Measurements from ENCODE around the gene TMPRSS3.
A peak's percentile ranks its signal among the peaks of the same experiment; 100 is the strongest.

The TMPRSS3 gene

GRCh38 chr21:42418886-42419285, 23.0 kb upstream of the TMPRSS3 start:
- Histone ChIP-seq H3K36me3 (ENCODE audit: control insufficient read depth in 2 of 2, insufficient read depth in 1 of 2, low read length in 2 of 2) (no peaks in the 10 kb centered on the region), H3K4me3 (ENCODE audit: low read depth, low read length) (no peak overlapping the region), H3K9me3 (ENCODE audit: control insufficient read depth, insufficient read depth, low read depth, low read length) (no peaks in the 10 kb centered on the region), H3K4me1 (ENCODE audit: control insufficient read depth, insufficient read depth, low read length) (no peaks in the 10 kb centered on the region), H3K27ac (ENCODE audit: extremely low read depth, low read depth, low read length) (no peak overlapping the region)
- CTCF ChIA-PET = no interaction called here
- TF ChIP-seq ZNF530 (tag by site-specific recombination; IDR thresholded peaks at IDR 0.05; ENCODE audit: low read depth) (no peak), ZNF148 (tag by site-specific recombination; IDR thresholded peaks at IDR 0.05; ENCODE audit: borderline replicate concordance) (no peak), ZNF341 (tag by site-specific recombination; IDR thresholded peaks at IDR 0.05; ENCODE audit: low read depth) (no peak), ZNF510 (tag by site-specific recombination; IDR thresholded peaks at IDR 0.05; ENCODE audit: insufficient replicate concordance) (no peak), ZNF747 (tag by site-specific recombination; IDR thresholded peaks at IDR 0.05) (no peak), MYNN (tag by site-specific recombination; IDR thresholded peaks at IDR 0.05; ENCODE audit: borderline replicate concordance) (no peak), ZNF19 (tag by site-specific recombination; IDR thresholded peaks at IDR 0.05; ENCODE audit: low read depth) (no peak), KLF17 (tag by site-specific recombination; IDR thresholded peaks at IDR 0.05) (no peak), ZNF2 (tag by site-specific recombination; IDR thresholded peaks at IDR 0.05) (no peak), ZNF785 (tag by site-specific recombination; IDR thresholded peaks at IDR 0.05) (no peak), ZBTB21 (tag by site-specific recombination; IDR thresholded peaks at IDR 0.05) (no peak)
- POLR2A ChIA-PET = no interaction called here

GRCh38 chr21:42417533-42417932, 21.7 kb upstream of the TMPRSS3 start:
- ChIA-PET POLR2A (no interaction called here), CTCF (interaction anchor here (0.6 kb wide), 2 partner anchors 102 to 108 kb away, joined by 3 to 5 read pairs; no protein-coding TSS in a partner anchor)
- Histone ChIP-seq H3K36me3 (ENCODE audit: control insufficient read depth in 2 of 2, insufficient read depth in 1 of 2, low read length in 2 of 2) (no peaks in the 10 kb centered on the region), H3K4me3 (ENCODE audit: low read depth, low read length) (no peak overlapping the region), H3K27ac (ENCODE audit: extremely low read depth, low read depth, low read length) (no peak overlapping the region), H3K9me3 (ENCODE audit: control insufficient read depth, insufficient read depth, low read depth, low read length) (no peaks in the 10 kb centered on the region), H3K4me1 (ENCODE audit: control insufficient read depth, insufficient read depth, low read length) (no peaks in the 10 kb centered on the region)
- TF ChIP-seq ZNF610 (tag by site-specific recombination; IDR thresholded peaks at IDR 0.05; ENCODE audit: borderline replicate concordance) = no peak
- TF ChIP-seq ZNF114 (tag by site-specific recombination; IDR thresholded peaks at IDR 0.05) = no peak

GRCh38 chr21:42414928-42415769, 19.3 kb upstream of the TMPRSS3 start:
- CTCF ChIA-PET = interaction anchor here (0.7 kb wide), 1 partner anchor 33 kb away, joined by 3 read pairs; no protein-coding TSS in a partner anchor
- POLR2A ChIA-PET = no interaction called here
- no peak overlapping the region for H3K27ac ChIP-seq (ENCODE audit: extremely low read depth, low read depth, low read length)

More at GRCh38 chr21:42414928-42415769, 19.3 kb upstream of the TMPRSS3 start:
- TF ChIP-seq KLF7 (tag by site-specific recombination; IDR thresholded peaks at IDR 0.05; ENCODE audit: borderline replicate concordance) (no peak), ZNF548 (tag by site-specific recombination; IDR thresholded peaks at IDR 0.05) (no peak), KLF10 (tag by site-specific recombination; IDR thresholded peaks at IDR 0.05) (no peak), ZNF629 (tag by site-specific recombination; IDR thresholded peaks at IDR 0.05) (peak; percentile 70; the same call in 1 of the 2 replicates), EGR2 (tag by site-specific recombination; IDR thresholded peaks at IDR 0.05; ENCODE audit: low read depth) (peak; percentile 85; the same call in 1 of the 2 replicates), ZNF660 (tag by site-specific recombination; IDR thresholded peaks at IDR 0.05) (no peak; the same call in 1 of the 2 replicates), OSR2 (tag by site-specific recombination; IDR thresholded peaks at IDR 0.05) (no peak), ZBTB21 (tag by site-specific recombination; IDR thresholded peaks at IDR 0.05) (0 out of 2 replicates have a peak, but pooled peaks have one; percentile 36), ATF2 (tag by site-specific recombination; IDR thresholded peaks at IDR 0.05; ENCODE audit: low read depth) (0 out of 2 replicates have a peak, but pooled peaks have one; percentile 16), ZFHX2 (tag by site-specific recombination; conservative IDR thresholded peaks at IDR 0.05) (peak; percentile 92)
- H3K36me3 ChIP-seq (ENCODE audit: control insufficient read depth in 2 of 2, insufficient read depth in 1 of 2, low read length in 2 of 2) = no peaks in the 10 kb centered on the region
- H3K4me3 ChIP-seq (ENCODE audit: low read depth, low read length) = no peak overlapping the region
- no peaks in the 10 kb centered on the region for H3K9me3 ChIP-seq (ENCODE audit: control insufficient read depth, insufficient read depth, low read depth, low read length)
- no peaks in the 10 kb centered on the region for H3K4me1 ChIP-seq (ENCODE audit: control insufficient read depth, insufficient read depth, low read length)
